Renal pelvis (tissue), 4 donors: ENCODE measurements around the gene SH2D2A. TPM values are rescaled to one million over a fixed set of nuclear protein-coding genes. Genes with fewer than 3 reads are reported as not detected.

ENCODE experiments used
- DNase-seq: peaks from one replicate; pipeline ENCODE4 v3.0.0-alpha.2; 2013
- polyA plus RNA-seq, 3 donors: library from polyadenylated mRNA; unstranded; fragments of 120-200 nt; gene quantifications; one replicate each; pipeline ENCODE4 v1.2.1, GENCODE V29; 2013; ENCODE audit not compliant: insufficient read length in 3 of 3

The SH2D2A gene
- polyA plus RNA-seq, 3 donors: 0.65 to 0.99 (median 0.91) TPM

GRCh38 chr1:156848461-156849150, 32.0 kb upstream of the SH2D2A start:
- DNase-seq: no peak

DNA sequence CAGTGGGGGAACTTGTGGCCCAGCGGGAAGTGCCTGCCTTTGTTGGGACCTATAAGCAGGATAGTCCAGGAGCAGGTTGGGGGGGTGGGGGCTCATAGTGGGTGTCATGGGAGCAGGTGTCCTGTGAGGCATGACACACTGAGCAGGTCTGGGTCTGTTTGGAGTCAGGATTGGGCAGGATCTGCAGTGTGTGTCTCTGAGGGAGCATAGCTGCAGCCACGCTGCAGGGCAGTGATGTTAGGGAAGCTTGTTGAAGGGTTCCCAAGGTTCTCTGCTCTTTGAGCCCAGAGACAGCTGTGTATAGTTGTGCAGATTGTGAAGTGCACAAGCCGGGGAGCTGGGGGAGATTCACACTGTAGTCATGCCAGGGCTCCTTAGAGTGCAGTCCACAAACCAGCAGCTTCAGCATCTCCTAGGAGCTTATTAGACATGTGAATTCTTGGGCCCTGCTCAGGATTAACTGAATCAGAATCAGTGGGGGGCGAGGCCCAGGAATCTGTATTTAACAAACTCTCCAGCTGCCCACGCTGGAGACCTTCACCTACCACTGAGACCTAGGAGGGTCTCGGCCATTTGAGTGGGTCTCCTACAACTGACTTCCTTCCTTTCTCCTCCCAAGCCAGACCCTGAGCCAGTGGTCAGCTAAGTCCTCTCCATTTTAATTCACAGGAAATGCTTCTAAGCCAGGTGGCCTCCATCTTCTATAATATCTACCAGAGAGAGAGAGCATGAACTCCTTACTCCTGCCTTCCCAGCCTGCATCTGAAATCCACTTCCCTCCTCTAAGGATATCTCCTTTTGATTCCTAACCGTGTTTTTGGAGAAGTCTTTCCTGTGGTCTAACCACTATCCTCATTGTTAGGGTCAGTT, 31.2 kb upstream of the SH2D2A start:
- no peak for DNase-seq

GRCh38 chr1:156846643-156847042, 30.0 kb upstream of the SH2D2A start:
- DNase-seq: no peak

DNA sequence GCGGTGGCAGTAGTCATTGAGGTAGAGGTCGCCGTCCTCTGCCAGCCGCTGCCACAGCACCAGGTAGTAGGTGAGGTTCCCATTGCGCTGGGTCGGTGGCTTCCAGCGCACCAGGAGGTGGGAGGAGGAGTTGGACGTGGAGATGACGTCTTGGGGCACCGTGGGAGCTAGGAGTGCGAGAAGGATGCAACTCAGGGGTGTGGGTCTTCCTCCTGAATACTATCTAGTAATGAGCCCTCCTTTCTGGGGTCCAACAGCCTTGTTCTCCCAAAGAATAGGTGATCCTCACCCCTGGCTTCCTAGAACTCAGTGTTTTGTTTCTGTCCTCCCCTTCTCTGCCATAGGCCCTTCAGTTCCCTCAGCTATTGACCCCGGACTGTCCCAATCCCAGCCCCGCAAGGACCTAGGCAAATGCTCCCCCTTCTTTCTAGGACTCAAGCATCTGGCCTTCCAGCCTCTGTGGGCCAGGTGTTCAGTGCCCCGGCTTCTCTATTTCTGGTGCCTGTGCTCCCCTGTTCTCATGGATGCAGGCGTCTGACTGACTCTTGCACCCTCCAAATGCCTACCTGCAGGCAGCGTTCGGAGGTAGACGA, 29.4 kb upstream of the SH2D2A start:
- DNase-seq: no peak

GRCh38 chr1:156845055-156845952, 28.7 kb upstream of the SH2D2A start:
- DNase-seq: no peak

DNA sequence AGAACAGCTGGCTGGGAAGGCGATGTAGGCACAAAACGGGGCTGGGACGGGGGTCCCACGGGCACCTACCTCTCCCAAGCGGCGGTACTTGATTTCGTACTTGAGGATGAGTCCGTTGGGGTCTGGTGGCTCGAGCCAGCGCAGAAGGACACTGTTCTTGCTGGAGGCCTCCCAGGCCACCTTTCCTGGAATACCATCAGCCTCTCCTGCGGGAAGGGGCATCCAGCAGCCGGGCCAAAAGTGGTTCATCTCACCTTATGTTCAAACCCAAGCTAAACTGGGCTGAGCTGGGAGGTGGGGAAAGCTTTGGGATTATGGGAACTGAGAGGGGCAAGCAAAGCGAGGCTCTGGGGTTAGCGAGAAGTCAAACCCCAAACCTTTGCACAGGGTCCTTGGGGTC, 28.0 kb upstream of the SH2D2A start:
- no peak for DNase-seq

DNA sequence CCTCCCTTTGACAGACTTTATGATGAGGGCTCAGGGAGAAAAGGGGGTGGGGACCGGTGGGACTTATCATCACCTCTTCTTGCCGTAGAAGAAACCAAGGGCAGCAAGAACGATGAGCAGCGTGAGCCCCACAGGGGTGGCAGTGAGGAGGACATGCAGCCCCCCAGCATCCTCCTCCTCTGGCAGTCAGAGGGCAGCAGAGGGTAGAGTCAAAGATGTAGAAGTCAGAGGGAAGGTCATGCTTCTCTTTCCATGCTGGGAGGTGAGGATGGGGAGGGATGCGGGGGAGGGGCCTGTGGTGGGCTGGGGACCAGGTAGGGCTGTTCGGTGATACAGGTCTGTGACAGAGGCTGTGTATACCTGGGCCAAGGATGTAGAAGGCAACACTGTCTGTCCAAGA, 27.5 kb upstream of the SH2D2A start:
- DNase-seq: no peak

GRCh38 chr1:156842618-156843300, 26.1 kb upstream of the SH2D2A start:
- DNase-seq: no peak

DNA sequence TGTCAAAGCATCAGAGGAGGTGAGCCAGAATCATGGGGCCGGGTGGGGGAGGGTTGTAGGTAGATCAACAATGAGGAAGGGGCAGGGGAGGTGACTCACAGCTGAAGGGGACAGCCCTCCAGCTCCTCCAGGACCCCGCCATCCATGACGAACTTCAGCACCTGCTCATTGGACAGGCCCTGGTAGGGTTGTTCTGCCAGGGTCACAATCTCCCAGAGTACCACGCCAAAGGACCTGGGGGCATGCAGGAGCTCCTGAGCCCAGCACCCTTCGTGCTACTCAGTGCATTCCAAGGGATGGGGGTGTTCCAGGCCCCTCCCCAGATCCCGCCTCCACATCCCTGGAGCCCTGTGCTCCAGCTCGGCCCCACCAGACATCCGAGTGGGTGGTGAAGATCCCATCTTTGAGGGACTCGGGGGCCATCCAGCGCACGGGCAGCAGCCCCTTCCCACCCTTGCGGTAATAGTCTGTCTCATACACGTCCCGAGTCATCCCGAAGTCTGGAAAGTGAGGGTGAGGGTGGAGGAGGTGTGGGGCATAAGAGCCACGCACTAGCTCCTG, 24.7 kb upstream of the SH2D2A start:
- DNase-seq: peak; percentile 49

DNA sequence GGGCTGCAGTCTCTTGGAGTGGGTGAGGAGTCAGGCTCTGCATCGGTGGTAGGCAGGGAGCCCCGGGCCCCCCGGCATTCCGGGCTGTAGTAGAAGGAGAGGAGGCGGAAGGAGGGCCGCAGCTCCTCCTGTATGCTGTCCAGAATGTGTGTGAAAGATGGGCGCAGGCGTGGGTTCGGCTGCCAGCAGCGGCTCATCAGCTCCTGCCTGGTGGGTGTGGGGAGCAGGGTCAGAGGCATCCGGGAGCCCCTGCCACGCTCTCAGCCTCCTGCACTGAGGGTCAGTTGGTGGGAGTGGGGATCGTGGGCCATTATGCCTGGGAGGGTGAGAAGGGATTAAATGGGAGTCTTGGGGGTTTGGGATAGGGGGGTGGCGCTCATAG, 24.2 kb upstream of the SH2D2A start:
- DNase-seq: no peak

DNA sequence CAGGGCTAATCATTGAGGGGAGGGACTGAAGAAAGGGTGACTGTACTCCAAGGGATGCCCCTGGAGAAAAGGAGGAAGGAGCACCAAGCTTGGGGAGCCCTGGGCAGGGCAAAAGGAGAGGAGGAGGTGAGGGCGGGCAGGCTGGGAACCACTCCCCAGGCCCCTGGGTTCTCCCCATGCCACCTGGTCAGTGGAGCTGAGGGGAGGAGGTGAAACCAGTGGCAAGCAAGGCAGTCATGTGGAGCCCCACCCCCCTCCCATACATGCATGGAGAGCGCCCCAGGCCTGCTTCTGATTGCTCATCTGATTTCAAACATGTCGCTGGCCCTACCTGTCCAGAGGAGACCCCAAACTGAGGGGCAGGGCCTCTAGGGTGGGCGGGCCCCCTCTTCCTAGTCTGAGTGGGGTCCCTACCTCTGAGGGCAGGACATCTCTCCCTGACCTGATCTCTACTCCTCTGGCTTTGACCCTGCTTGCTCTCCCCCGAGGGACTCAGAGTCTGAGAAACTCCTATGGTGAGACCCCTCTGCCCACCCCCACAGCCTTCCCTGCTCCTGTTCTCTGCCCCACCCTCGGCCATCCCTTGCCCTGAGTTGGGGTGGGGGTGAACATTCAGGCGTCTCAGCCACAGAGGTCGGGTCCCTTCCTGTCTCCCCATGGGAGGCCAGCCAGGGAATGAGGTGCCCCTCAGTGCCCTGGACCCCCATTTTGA, 23.7 kb upstream of the SH2D2A start:
- no peak for DNase-seq

DNA sequence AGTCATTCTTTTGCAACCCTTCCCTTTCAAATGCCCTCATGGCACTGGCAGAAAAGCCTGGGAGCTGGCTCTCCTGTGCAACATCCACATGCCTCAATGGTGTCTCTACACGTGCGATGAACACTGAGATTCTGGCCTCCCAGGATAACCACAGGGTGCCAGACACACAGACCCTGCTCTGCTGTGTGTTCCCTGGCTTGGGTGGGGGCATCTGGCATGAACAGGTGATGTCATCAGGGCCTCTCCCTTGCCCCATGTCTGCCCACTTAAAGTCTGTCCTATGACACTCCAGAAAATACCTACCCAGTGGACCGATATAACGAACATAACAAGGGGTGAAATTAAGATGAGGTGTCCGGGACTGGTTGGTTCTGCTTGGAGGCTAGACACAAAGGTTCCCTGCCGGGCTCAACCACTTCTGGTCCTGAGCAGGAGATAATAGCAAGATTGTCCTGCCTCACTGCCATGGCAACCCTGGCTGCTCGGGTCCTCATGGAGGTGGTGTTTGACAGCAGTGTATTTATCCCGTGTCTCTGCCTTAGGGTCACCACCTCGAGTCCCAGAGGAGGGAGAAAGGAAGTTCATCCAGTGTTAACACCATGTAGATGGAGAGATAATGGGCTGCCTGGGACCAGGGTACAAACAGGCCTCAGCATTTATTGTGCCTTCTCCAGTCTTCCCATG, 22.9 kb upstream of the SH2D2A start:
- DNase-seq: no peak

- no peak for DNase-seq
Observed at GRCh38 chr1:156838972-156839371, 22.3 kb upstream of the SH2D2A start.

DNA sequence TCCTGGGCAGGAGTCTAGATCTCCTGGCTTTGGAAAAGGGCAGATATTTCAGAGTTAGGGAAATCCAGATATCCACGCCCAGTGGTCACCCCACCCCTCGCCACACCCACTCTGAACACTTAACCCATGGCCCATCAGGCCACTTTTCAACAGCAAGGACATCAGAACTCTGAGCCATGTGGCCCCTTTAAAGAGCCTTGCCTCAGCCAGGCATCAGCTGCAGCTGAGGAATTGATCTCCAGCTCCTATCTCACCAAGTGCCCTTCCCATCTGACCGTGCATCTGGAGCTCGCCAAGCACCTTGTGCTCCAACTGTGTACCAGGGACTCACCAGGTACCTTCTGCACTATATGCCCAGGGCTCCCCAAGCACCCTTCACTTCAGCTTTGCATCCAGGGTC, 20.2 kb upstream of the SH2D2A start:
- no peak for DNase-seq

- DNase-seq: no peak
Observed at GRCh38 chr1:156836041-156836654, 19.5 kb upstream of the SH2D2A start.

DNA sequence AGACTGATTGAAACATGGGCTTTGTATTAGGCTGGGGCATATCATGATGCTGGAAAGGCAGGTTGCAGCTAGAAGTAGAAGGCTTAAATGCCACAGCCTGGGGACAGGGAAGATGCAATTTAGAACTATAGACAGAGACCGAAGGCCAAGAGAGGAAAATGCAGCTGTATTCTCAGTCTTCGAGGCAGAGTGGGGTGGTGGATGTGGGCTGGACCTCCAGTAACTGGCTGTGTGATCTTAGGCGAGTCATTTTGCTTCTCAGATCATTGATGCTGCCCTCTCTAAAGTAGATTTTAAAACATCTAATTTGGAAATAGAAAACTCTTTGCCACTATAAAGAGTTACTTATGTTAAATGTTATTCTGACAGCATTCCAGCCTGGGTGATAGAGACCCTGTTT, 17.7 kb upstream of the SH2D2A start:
- DNase-seq: no peak

DNA sequence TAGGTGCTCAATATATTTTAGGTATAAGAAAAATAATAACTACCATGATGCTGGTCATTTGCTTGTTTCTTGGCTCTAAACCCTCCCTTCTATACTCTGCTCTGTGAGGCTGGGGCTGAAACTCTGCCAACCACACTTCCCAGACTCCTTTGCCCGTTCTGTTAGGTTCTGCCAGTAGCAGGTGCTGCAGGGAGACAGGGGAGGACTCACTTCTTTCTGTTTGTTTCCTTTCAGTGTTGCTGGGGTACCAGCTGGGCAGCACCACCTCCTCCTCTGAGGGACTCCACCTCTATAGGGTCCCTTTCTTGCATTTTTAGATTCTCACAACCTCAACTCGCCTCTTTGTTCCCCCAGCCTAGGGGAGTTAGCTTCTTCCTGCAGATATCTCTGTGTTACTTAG, 17.0 kb upstream of the SH2D2A start:
- no peak for DNase-seq

DNA sequence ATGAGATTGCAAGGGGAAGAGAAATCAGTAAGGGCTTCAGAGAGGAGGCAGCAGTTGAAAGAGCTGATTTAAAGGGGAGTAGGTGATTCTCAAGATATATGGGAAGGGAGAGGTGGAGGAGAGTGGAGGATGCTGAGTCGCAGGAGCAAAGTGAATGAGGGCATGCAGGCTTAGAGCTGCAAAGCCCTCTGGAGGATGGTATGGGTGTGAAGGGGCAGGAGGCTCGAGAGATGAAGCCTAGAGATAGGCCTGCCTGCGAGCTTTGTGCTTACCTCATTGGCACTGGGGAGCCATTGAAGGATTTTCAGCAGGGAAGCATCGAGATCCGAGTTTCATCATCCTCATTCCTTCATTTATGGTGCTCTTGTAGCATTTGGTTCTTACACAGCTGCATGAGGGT, 15.8 kb upstream of the SH2D2A start:
- DNase-seq: no peak

DNA sequence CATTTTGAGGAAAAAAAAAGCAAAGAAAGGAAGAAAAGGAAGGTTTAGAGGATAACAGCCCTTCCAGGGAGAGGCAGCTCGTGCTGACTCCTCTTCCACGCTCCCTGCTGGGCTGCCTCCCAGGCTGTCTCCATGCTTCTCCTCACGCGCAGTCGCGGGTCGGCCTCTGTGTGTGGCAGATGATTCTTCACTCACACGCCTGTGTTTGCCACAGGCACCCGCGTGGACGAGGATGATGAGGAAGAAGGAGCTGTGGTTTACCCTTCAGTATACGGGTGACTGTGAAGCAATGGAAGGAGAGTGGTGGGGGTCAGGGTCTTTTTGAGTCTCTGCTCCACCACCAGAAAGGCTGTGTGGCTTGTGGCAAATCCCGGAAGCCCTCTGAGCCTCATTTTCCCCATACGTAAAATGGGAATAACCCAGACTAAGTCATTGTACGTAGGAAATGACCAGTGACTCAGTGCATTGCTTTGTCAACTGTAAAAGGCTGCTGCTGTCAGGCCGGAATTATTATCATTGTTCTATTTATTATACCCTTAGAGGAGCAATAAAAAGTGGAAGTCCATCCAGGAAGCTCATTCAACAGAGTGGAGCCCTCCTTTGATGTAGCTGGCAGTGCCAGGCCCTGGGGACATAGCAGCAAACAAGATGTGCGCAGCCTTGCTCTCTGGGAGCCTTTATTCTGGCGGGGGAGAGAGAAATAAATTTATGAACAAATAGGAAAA, 11.9 kb upstream of the SH2D2A start:
- DNase-seq: no peak
